Bronchial epithelial cell (primary cell): Measurements from ENCODE around the gene GADL1. TPM values are rescaled to one million over a fixed set of nuclear protein-coding genes. Genes with fewer than 3 reads are reported as not detected.

ENCODE experiments used
- DNase-seq: peaks from one replicate; pipeline ENCODE4 v3.0.0-alpha.2; 2010; ENCODE audit warnings: low read depth
- FAIRE-seq: peaks from 2 replicates; lab custom pipeline; 2011; peaks lifted over from hg19 to GRCh38; lab: Jason Lieb, UNC
- H3K27me3 ChIP-seq: 2 replicates; pipeline ENCODE4 v1.5.1; 2011; ENCODE audit warnings: low read length; ENCODE audit not compliant: control insufficient read depth, insufficient read depth
- H3K36me3 ChIP-seq: 2 replicates; pipeline ENCODE4 v1.5.1; 2011; ENCODE audit warnings: low read length; ENCODE audit not compliant: control insufficient read depth, insufficient read depth
- H3K4me3 ChIP-seq: 2 replicates; pipeline ENCODE4 v1.5.1; 2011; ENCODE audit warnings: mild to moderate bottlenecking, low read depth, low read length, control low read depth
- CTCF ChIP-seq: IDR thresholded peaks from 2 replicates; pipeline ENCODE4 v1.5.1; 2011; ENCODE audit warnings: mild to moderate bottlenecking, moderate library complexity, low read length, control low read depth, inconsistent platforms; ENCODE audit not compliant: insufficient read depth, severe bottlenecking
- total RNA-seq: library from RNA; depleted of rRNA; stranded (reverse); fragments of >200 nt; gene quantifications from 2 replicates; pipeline ENCODE4 v1.2.1, GENCODE V29; 2014

Gene GADL1
- total RNA-seq, result not detected in 2 replicates

- no peak for TF ChIP-seq CTCF
- no peak for FAIRE-seq
- DNase-seq, result no peak
Measured at GRCh38 chr3:30894521-30895251, at the start of gene GADL1. TSS of gene GADL1 (minus strand) at chr3:30894661. CDS start at chr3:30894614, 47 bp downstream.

GRCh38 chr3:30944124-30944523 lies 49.7 kb upstream of the GADL1 start:
- FAIRE-seq (no peak), DNase-seq (no peak)
- H3K4me3 ChIP-seq, result no peak overlapping the region
- H3K36me3 ChIP-seq, result no peaks in the 10 kb centered on the region
- no peaks in the 10 kb centered on the region for H3K27me3 ChIP-seq
- TF ChIP-seq CTCF, result no peak

More at GRCh38 chr3:30894521-30895251, at the start of gene GADL1:
- H3K27me3 ChIP-seq, result peaks cover 22% of the 10 kb centered on the region
- H3K4me3 ChIP-seq, result peak within 1 kb of the TSS; percentile 34
- no peaks in the 10 kb centered on the region for H3K36me3 ChIP-seq

- DNase-seq (peak; percentile 81), FAIRE-seq (no peak)
Measured at GRCh38 chr3:30943206-30943605, 48.7 kb upstream of the GADL1 start.

GRCh38 chr3:30941342-30941741 lies 46.9 kb upstream of the GADL1 start:
- H3K27me3 ChIP-seq, result no peaks in the 10 kb centered on the region
- DNase-seq, result no peak
- no peak overlapping the region for H3K4me3 ChIP-seq
- FAIRE-seq, result no peak
- no peak for TF ChIP-seq CTCF
- no peaks in the 10 kb centered on the region for H3K36me3 ChIP-seq

More at GRCh38 chr3:30943206-30943605, 48.7 kb upstream of the GADL1 start:
- no peaks in the 10 kb centered on the region for H3K27me3 ChIP-seq
- no peak for TF ChIP-seq CTCF
- H3K4me3 ChIP-seq, result no peak overlapping the region
- H3K36me3 ChIP-seq, result no peaks in the 10 kb centered on the region

- DNase-seq (no peak), FAIRE-seq (no peak)
- Histone ChIP-seq H3K36me3 (no peaks in the 10 kb centered on the region), H3K27me3 (no peaks in the 10 kb centered on the region), H3K4me3 (no peak overlapping the region)
- no peak for TF ChIP-seq CTCF
Measured at GRCh38 chr3:30940740-30941139, 46.3 kb upstream of the GADL1 start.

GRCh38 chr3:30934208-30934550 lies 39.7 kb upstream of the GADL1 start:
- H3K27me3 ChIP-seq, result no peaks in the 10 kb centered on the region
- peak; percentile 45 for TF ChIP-seq CTCF
- no peak overlapping the region for H3K4me3 ChIP-seq
- FAIRE-seq, result no peak
- H3K36me3 ChIP-seq, result no peaks in the 10 kb centered on the region
- peak; percentile 70 for DNase-seq
